Right renal pelvis (tissue), 4 donors: Measurements from ENCODE around the gene BCL2A1. TPM values are rescaled to one million over a fixed set of nuclear protein-coding genes. Genes with fewer than 3 reads are reported as not detected.

Experiments
- DNase-seq, 4 donors: peaks; one replicate each; pipeline ENCODE4 v3.0.0-alpha.2; 2013; ENCODE audit warnings: low read depth in 4 of 4, low spot score in 3 of 4, missing footprints in 1 of 4
- polyA plus RNA-seq, 4 donors: library from polyadenylated mRNA; unstranded; fragments of 120-200 nt; gene quantifications; one replicate each; pipeline ENCODE4 v1.2.1, GENCODE V29; 2013; ENCODE audit not compliant: insufficient read length in 4 of 4

The BCL2A1 gene
- polyA plus RNA-seq, 4 donors, result 0.22 to 0.32 TPM; not detected in 2

GRCh38 chr15:79990280-79990996 lies 19.4 kb upstream of the BCL2A1 start:
- DNase-seq, result no peak

GRCh38 chr15:79989682-79990081 lies 18.7 kb upstream of the BCL2A1 start:
- DNase-seq, result no peak

- no peak for DNase-seq
Observed at GRCh38 chr15:79989183-79989582, 18.2 kb upstream of the BCL2A1 start.

GRCh38 chr15:79988448-79989117 lies 17.6 kb upstream of the BCL2A1 start:
- no peak for DNase-seq

- DNase-seq, result no peak
Observed at GRCh38 chr15:79987969-79988368, 17.0 kb upstream of the BCL2A1 start.

GRCh38 chr15:79987569-79987955 lies 16.6 kb upstream of the BCL2A1 start:
- DNase-seq, result no peak

- no peak for DNase-seq
Observed at GRCh38 chr15:79981831-79982455, 10.9 kb upstream of the BCL2A1 start.

- no peak for DNase-seq
Observed at GRCh38 chr15:79978655-79979514, 7.9 kb upstream of the BCL2A1 start.

- no peak for DNase-seq
Observed at GRCh38 chr15:79978260-79978654, 7.3 kb upstream of the BCL2A1 start.

GRCh38 chr15:79977431-79978054 lies 6.5 kb upstream of the BCL2A1 start:
- no peak for DNase-seq

- no peak for DNase-seq
Observed at GRCh38 chr15:79973456-79974195, 2.6 kb upstream of the BCL2A1 start.

GRCh38 chr15:79972863-79973262 lies 1.9 kb upstream of the BCL2A1 start:
- no peak for DNase-seq

GRCh38 chr15:79970181-79970580 lies 815 bp downstream of the BCL2A1 start:
- no peak for DNase-seq

GRCh38 chr15:79969146-79969545 lies 1.9 kb downstream of the BCL2A1 start:
- no peak for DNase-seq

GRCh38 chr15:79967298-79968182 lies 3.5 kb downstream of the BCL2A1 start:
- DNase-seq, result no peak

GRCh38 chr15:79966634-79967297 lies 4.2 kb downstream of the BCL2A1 start:
- no peak for DNase-seq

GRCh38 chr15:79965846-79966630 lies 5.0 kb downstream of the BCL2A1 start:
- no peak for DNase-seq
